CD4-positive, alpha-beta T cell treated with Interleukin-1 beta for 1 hour (primary cell): ENCODE measurements around the gene PRG2.
"Not testable (repeated sequence)": the region's sequence is repeated elsewhere in the genome, so short reads cannot be mapped to it uniquely, and the experiment has no call there.

Experiments used
- DNase-seq, 2 donors: peaks; one replicate each; pipeline ENCODE4 v3.0.0-alpha.2; 2020 to 2022

The PRG2 gene

GRCh38 chr11:57418131-57418530 is 27.7 kb upstream of the PRG2 start:
- DNase-seq = no peak

GRCh38 chr11:57417056-57417455 is 26.6 kb upstream of the PRG2 start:
- DNase-seq = no peak

GRCh38 chr11:57416436-57416835 is 26.0 kb upstream of the PRG2 start:
- no peak for DNase-seq

GRCh38 chr11:57414612-57415212 is 24.3 kb upstream of the PRG2 start:
- DNase-seq = no peak

GRCh38 chr11:57413681-57414080 is 23.2 kb upstream of the PRG2 start:
- no peak for DNase-seq

- DNase-seq = no peak
Observed at GRCh38 chr11:57410287-57410686, 19.8 kb upstream of the PRG2 start.

GRCh38 chr11:57409321-57410100 is 19.1 kb upstream of the PRG2 start:
- no peak for DNase-seq

- DNase-seq = no peak
Observed at GRCh38 chr11:57408771-57409170, 18.3 kb upstream of the PRG2 start.

- no peak for DNase-seq
Observed at GRCh38 chr11:57407941-57408475, 17.6 kb upstream of the PRG2 start.

DNA sequence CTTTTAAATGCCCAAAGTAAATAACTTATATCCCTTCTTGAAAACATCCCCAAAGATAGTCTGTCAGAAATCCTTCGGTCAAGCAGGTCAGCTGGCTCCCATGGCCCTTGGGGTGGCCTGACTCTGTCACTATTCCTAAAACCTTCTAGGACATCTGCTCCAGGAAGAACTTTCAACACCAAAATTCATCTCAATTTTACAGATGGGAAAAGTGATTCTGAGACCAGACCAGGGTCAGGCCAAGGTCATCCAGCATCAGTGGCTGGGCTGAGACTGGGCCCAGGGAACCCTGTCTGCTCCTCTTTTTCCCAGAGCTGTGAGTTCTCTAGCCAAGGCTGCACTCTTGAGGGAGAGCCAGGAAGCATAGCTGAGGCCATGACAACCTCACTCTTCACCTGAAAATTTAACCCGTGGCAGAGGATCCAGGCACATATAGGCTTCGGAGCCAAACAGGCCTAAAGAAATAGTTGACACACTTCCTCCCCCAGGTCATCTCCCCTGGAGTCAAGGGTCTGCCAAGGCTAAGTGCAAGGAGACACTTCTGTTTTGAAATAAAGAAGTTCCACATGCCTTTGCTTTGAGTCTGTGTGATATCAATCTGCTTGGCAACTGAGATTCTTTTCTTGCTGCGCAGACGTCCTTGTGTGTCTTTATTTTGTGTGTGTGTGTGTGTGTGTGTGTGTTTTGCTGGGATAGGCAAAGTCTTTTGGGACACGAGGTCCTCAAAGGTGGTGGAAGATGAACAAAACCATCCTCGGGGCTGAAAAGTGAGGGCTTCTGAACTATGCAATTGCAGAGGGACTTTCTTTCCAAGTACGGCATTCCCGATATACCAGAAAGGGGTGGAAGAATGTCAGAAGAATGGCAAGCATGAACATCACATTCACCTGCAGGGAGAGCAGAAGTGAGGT is 16.8 kb upstream of the PRG2 start:
- no peak for DNase-seq

GRCh38 chr11:57406337-57406904 is 16.0 kb upstream of the PRG2 start:
- DNase-seq = peak in 1 of 2 donors; percentile 34

- DNase-seq = no peak
Observed at GRCh38 chr11:57405271-57405860, 14.9 kb upstream of the PRG2 start.

GRCh38 chr11:57403802-57404147 is 13.3 kb upstream of the PRG2 start:
- DNase-seq = no peak

GRCh38 chr11:57403003-57403801 is 12.8 kb upstream of the PRG2 start:
- DNase-seq = not testable (repeated sequence)

- no peak for DNase-seq
Observed at GRCh38 chr11:57402188-57403002, 11.9 kb upstream of the PRG2 start.

GRCh38 chr11:57399972-57400578 is 9.6 kb upstream of the PRG2 start:
- no peak for DNase-seq

DNA sequence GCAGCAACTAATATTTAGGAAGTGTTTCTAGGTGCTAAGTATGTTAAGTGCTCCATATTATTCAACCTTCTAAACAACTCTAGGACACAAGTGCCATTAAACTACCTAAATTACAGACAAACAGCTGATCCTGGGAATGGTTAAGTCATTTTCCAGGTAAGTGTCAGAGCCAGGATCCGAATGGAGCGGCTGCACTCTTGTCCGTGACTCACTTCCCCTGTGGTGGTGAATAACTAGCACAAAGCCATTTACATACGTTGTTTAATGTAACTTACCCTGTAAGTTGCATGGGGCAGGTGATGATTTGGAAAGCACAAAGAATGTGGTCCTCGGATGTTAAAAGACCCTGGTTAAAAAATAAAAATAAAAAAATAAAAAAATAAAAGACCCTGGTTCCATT is 8.8 kb upstream of the PRG2 start:
- no peak for DNase-seq

DNA sequence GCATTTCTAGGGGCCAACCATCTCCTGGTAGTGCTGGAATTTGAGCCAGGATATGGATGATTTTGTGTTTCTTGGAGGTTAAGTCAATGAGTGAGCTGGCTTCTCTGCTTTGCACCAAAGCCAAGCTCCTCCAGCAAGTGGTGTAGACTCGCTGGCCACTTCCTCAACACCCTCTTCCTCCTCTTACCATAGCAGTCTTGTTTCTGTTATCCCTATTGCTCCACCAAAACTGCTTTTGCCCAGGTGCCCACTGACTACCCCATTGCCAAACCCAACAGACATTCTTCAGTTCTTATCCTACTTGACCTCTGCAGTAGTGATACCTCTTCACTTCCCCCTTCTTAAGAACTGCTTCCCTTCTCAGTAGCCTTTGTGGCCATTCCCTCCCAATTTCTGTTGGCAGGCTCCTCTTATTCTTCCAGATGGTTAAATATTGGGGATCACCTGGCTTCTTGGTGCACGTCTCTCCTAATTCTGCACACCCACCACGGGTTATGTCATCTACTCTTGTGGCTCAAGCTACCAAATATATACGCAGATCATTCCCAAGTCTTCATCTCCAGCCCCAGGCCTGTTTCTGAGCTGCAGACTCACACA is 7.0 kb upstream of the PRG2 start:
- no peak for DNase-seq

DNA sequence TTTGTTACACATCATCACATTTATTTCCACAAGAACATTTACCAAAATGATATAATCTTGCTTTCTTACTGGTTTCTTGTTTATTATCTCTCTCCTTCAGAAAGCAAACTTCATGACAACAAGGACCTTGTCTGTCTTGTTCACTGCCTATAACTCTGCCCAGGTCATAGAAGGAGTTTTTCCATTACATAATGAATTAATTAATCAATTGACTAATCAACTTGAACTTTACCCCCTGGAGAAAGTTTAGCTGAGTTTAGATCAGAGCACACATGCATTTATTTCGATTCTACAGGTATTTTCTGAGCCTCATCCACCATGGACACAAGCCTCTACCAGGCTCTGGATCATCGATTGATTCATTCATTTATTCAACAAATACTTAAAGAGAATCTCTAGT is 6.3 kb upstream of the PRG2 start:
- DNase-seq = no peak
